Keratinocyte (primary cell): ENCODE measurements around the gene SLC6A7. TPM values are rescaled to one million over a fixed set of nuclear protein-coding genes. Genes with fewer than 3 reads are reported as not detected.

Experiments
- DNase-seq: peaks from one replicate; pipeline ENCODE4 v3.0.0-alpha.2; 2011; ENCODE audit warnings: low read depth, missing footprints, low spot score
- FAIRE-seq: peaks from 2 replicates; lab custom pipeline; 2011; peaks lifted over from hg19 to GRCh38; lab: Jason Lieb, UNC
- H2AFZ ChIP-seq: 2 replicates; pipeline ENCODE4 v1.6.0; 2012; ENCODE audit warnings: low read length, control low read depth, inconsistent platforms; ENCODE audit not compliant: control insufficient read depth
- H3K27ac ChIP-seq: 2 replicates; pipeline ENCODE4 v1.5.1; 2011; ENCODE audit warnings: low read length; ENCODE audit not compliant: control insufficient read depth, insufficient read depth
- H3K27me3 ChIP-seq: 3 replicates; pipeline ENCODE4 v1.6.0; 2011; ENCODE audit warnings: low read length; ENCODE audit not compliant: control insufficient read depth, insufficient read depth; ENCODE audit errors: extremely low read depth
- H3K36me3 ChIP-seq, 2 experiments: 2 replicates in 1 of 2; 3 replicates in 1 of 2; pipeline ENCODE4 v1.5.1; 2011; ENCODE audit warnings: low read length in 2 of 2, mild to moderate bottlenecking in 1 of 2; ENCODE audit not compliant: control insufficient read depth in 2 of 2, insufficient read depth in 2 of 2; ENCODE audit errors: extremely low read depth in 1 of 2
- H3K4me1 ChIP-seq: 3 replicates; pipeline ENCODE4 v1.5.1; 2011; ENCODE audit warnings: low read length; ENCODE audit not compliant: control insufficient read depth, insufficient read depth; ENCODE audit errors: extremely low read depth
- H3K4me2 ChIP-seq: 3 replicates; pipeline ENCODE4 v1.6.0; 2011; ENCODE audit warnings: low read depth, low read length; ENCODE audit not compliant: control insufficient read depth, insufficient read depth; ENCODE audit errors: extremely low read depth
- H3K4me3 ChIP-seq, 3 experiments: fragments of 200-600 bp in 1 of 3; sonication (generic) in 1 of 3; 2 replicates in 2 of 3; 3 replicates in 1 of 3; pipeline ENCODE4 v1.5.1; 2011 to 2016; ENCODE audit warnings: low read length in 3 of 3, mild to moderate bottlenecking in 3 of 3, control low read depth in 2 of 3, inconsistent platforms in 1 of 3, low read depth in 1 of 3, mixed read lengths in 1 of 3, mixed run types in 1 of 3, moderate library complexity in 1 of 3; ENCODE audit not compliant: control insufficient read depth in 2 of 3, insufficient read depth in 2 of 3; ENCODE audit errors: extremely low read depth in 1 of 3
- H3K79me2 ChIP-seq: 2 replicates; pipeline ENCODE4 v1.6.0; 2012; ENCODE audit warnings: low read length; ENCODE audit not compliant: control insufficient read depth, insufficient read depth
- H3K9ac ChIP-seq: 3 replicates; pipeline ENCODE4 v1.6.0; 2011; ENCODE audit warnings: low read length; ENCODE audit not compliant: control insufficient read depth, insufficient read depth; ENCODE audit errors: extremely low read depth
- H3K9me1 ChIP-seq: 3 replicates; pipeline ENCODE4 v1.6.0; 2011; ENCODE audit warnings: low read length; ENCODE audit not compliant: control insufficient read depth, insufficient read depth; ENCODE audit errors: extremely low read depth
- H3K9me3 ChIP-seq: 2 replicates; pipeline ENCODE4 v1.5.1; 2012; ENCODE audit warnings: low read depth, low read length; ENCODE audit not compliant: control insufficient read depth
- H4K20me1 ChIP-seq: 3 replicates; pipeline ENCODE4 v1.6.0; 2011; ENCODE audit warnings: low read length; ENCODE audit not compliant: control insufficient read depth, insufficient read depth; ENCODE audit errors: extremely low read depth
- CTCF ChIP-seq, 3 experiments: IDR thresholded peaks in 1 of 3; conservative IDR thresholded peaks in 1 of 3; optimal IDR thresholded peaks in 1 of 3; 2 replicates in 2 of 3; 3 replicates in 1 of 3; pipeline versions ENCODE3 to v1.5.1; 2011; ENCODE audit warnings: low read length in 3 of 3, mild to moderate bottlenecking in 3 of 3, moderate library complexity in 2 of 3, control low read depth in 1 of 3, inconsistent platforms in 1 of 3; ENCODE audit not compliant: insufficient read depth in 2 of 3; ENCODE audit errors: extremely low read depth in 1 of 3
- EZH2 ChIP-seq: IDR thresholded peaks from one replicate; pipeline ENCODE4 v1.6.1; 2012; ENCODE audit warnings: inconsistent platforms, mild to moderate bottlenecking, low read length, moderate library complexity
- dilution Hi-C: fragments of 300-500 bp; cut with MboI; formaldehyde crosslinking; loops from one replicate; pipeline ENCODE4 v1.7.0; 2020; ENCODE audit warnings: low sequenced_read_pairs; ENCODE audit not compliant: extremely low pct_ligation_motif_present
- polyA plus RNA-seq, 5 experiments: library from polyadenylated mRNA; depleted of rRNA in 3 of 5; stranded (reverse) in 3 of 5; stranded (forward) in 1 of 5; unstranded in 1 of 5; fragments of >200 nt; gene quantifications; 1 replicate in 1 of 5; 2 replicates in 3 of 5; 3 replicates in 1 of 5; pipeline versions ENCODE4 v1.2.1 to v1.2.3, GENCODE V29; 2011 to 2012; ENCODE audit warnings: missing spikeins in 2 of 5, low read depth in 1 of 5, low replicate concordance in 1 of 5

Gene SLC6A7
- polyA plus RNA-seq, 1 donor (not counting 4 experiments of a cell fraction or from before 2014, with no cell fraction given) = not detected

GRCh38 chr5:150218693-150219035 lies 28.8 kb downstream of the SLC6A7 start:
- H3K4me1 ChIP-seq = no peaks in the 10 kb centered on the region
- no peak overlapping the region for H3K4me2 ChIP-seq
- H3K4me3 ChIP-seq = no peak overlapping the region
- FAIRE-seq = no peak
- H3K9ac ChIP-seq = no peak overlapping the region
- H3K36me3 ChIP-seq = no peaks in the 10 kb centered on the region
- H3K27ac ChIP-seq = no peak overlapping the region
- H4K20me1 ChIP-seq = no peaks in the 10 kb centered on the region
- H3K9me3 ChIP-seq = no peaks in the 10 kb centered on the region
- TF ChIP-seq CTCF (optimal IDR thresholded peaks at IDR 0.05 in 1 of 3, IDR thresholded peaks at IDR 0.05 in 1 of 3, conservative IDR thresholded peaks at IDR 0.05 in 1 of 3; ENCODE audit: extremely low read depth in 1 of 3, insufficient read depth in 2 of 3, low read length in 3 of 3) (no peak), EZH2 (no peak)
- dilution Hi-C loops = no loop called here
- no peaks in the 10 kb centered on the region for H3K9me1 ChIP-seq
- H2AFZ ChIP-seq = no peak overlapping the region
- H3K27me3 ChIP-seq = peaks cover 11% of the 10 kb centered on the region
- H3K79me2 ChIP-seq = no peaks in the 10 kb centered on the region
- no peak for DNase-seq

GRCh38 chr5:150219142-150219541 lies 29.3 kb downstream of the SLC6A7 start:
- Histone ChIP-seq H3K4me2 (no peak overlapping the region), H3K9me3 (no peaks in the 10 kb centered on the region), H3K27me3 (peaks cover 11% of the 10 kb centered on the region), H3K79me2 (no peaks in the 10 kb centered on the region), H3K9ac (no peak overlapping the region), H3K4me3 (no peak overlapping the region), H4K20me1 (no peaks in the 10 kb centered on the region), H3K27ac (no peak overlapping the region), H3K9me1 (no peaks in the 10 kb centered on the region), H3K4me1 (no peaks in the 10 kb centered on the region), H2AFZ (no peak overlapping the region), H3K36me3 (no peaks in the 10 kb centered on the region)
- TF ChIP-seq CTCF (optimal IDR thresholded peaks at IDR 0.05 in 1 of 3, IDR thresholded peaks at IDR 0.05 in 1 of 3, conservative IDR thresholded peaks at IDR 0.05 in 1 of 3; ENCODE audit: extremely low read depth in 1 of 3, insufficient read depth in 2 of 3, low read length in 3 of 3) = no peak
- TF ChIP-seq EZH2 = no peak
- no peak for FAIRE-seq
- dilution Hi-C loops = no loop called here
- DNase-seq = no peak
